PC-9 (cell line): Measurements from ENCODE around the gene SYNGR4.

Experiments used
- CTCF ChIP-seq: fragments of 200-600 bp; sonication (generic); conservative IDR thresholded peaks from 2 replicates; pipeline ENCODE4 v1.6.1; 2017; ENCODE audit warnings: mixed run types, antibody characterized with exemption, mild to moderate bottlenecking, moderate library complexity
- EZH2 ChIP-seq: fragments of 200-600 bp; sonication (generic); IDR thresholded peaks from 2 replicates; pipeline ENCODE4 v1.8.0; 2017; ENCODE audit warnings: antibody characterized with exemption, low read depth

- no peak for TF ChIP-seq CTCF
- TF ChIP-seq EZH2, result no peak
Observed at GRCh38 chr19:48348045-48348444, 16.1 kb upstream of the SYNGR4 start.
